ENCODE measurements around the gene C1QTNF6.
A peak's percentile ranks its signal among the peaks of the same experiment; 100 is the strongest.

C1QTNF6 gene

GRCh38 chr22:37231406-37232139 is 43.5 kb upstream of the C1QTNF6 start:
- Histone ChIP-seq H3K27me3 (ENCODE audit: insufficient read depth, poor library complexity, severe bottlenecking) (no peaks in the 10 kb centered on the region), H3K4me3 (replicated peaks; ENCODE audit: insufficient read depth, low read length) (no peak overlapping the region), H3K27ac (replicated peaks) (peak overlapping the region; percentile 18; the same call in 1 of the 2 replicates)
- no peak for DNase-seq (ENCODE audit: low read depth in 1 of 2, low spot score in 1 of 2)
- no peak for TF ChIP-seq REST (IDR thresholded peaks at IDR 0.05; ENCODE audit: insufficient replicate concordance, low read depth)
- no peak for TF ChIP-seq CTCF (IDR thresholded peaks at IDR 0.05; ENCODE audit: insufficient read depth, low read length)
- TF ChIP-seq SPI1 (IDR thresholded peaks at IDR 0.05; ENCODE audit: borderline replicate concordance, low read depth) = no peak
- no peak for TF ChIP-seq GABPA (IDR thresholded peaks at IDR 0.05; ENCODE audit: low read depth)
- TF ChIP-seq POLR2AphosphoS5 (IDR thresholded peaks at IDR 0.05; ENCODE audit: low read depth) = no peak

- no peak for DNase-seq (ENCODE audit: low read depth in 1 of 2, low spot score in 1 of 2)
- peak overlapping the region; percentile 27 for H3K27ac ChIP-seq (replicated peaks)
- H3K4me3 ChIP-seq (replicated peaks; ENCODE audit: insufficient read depth, low read length) = no peak overlapping the region
- no peak for TF ChIP-seq REST (IDR thresholded peaks at IDR 0.05; ENCODE audit: insufficient replicate concordance, low read depth)
- no peak for TF ChIP-seq SPI1 (IDR thresholded peaks at IDR 0.05; ENCODE audit: borderline replicate concordance, low read depth)
- no peak for TF ChIP-seq POLR2AphosphoS5 (IDR thresholded peaks at IDR 0.05; ENCODE audit: low read depth)
- no peak for TF ChIP-seq GABPA (IDR thresholded peaks at IDR 0.05; ENCODE audit: low read depth)
- TF ChIP-seq CTCF (IDR thresholded peaks at IDR 0.05; ENCODE audit: insufficient read depth, low read length) = no peak
- H3K27me3 ChIP-seq (ENCODE audit: insufficient read depth, poor library complexity, severe bottlenecking) = no peaks in the 10 kb centered on the region
These were observed 42.8 kb upstream of the C1QTNF6 start for GRCh38 chr22:37230673-37231405.

- Histone ChIP-seq H3K4me3 (replicated peaks; ENCODE audit: insufficient read depth, low read length) (no peak overlapping the region), H3K27me3 (ENCODE audit: insufficient read depth, poor library complexity, severe bottlenecking) (no peaks in the 10 kb centered on the region), H3K27ac (replicated peaks) (peak overlapping the region; percentile 81)
- DNase-seq (ENCODE audit: low read depth in 1 of 2, low spot score in 1 of 2) = peak in 1 of 2 experiments; percentile 91
- TF ChIP-seq REST (IDR thresholded peaks at IDR 0.05; ENCODE audit: insufficient replicate concordance, low read depth) (no peak), POLR2AphosphoS5 (IDR thresholded peaks at IDR 0.05; ENCODE audit: low read depth) (peak; percentile 62; the same call in 1 of the 2 replicates), CTCF (IDR thresholded peaks at IDR 0.05; ENCODE audit: insufficient read depth, low read length) (no peak)
These were observed 42.0 kb upstream of the C1QTNF6 start for GRCh38 chr22:37229805-37230672.
